Loucy (cell line): ENCODE results near the gene EFEMP1.

Experiments
- H2AFZ ChIP-seq: fragments of 200-600 bp; sonication (generic); 2 replicates; pipeline ENCODE4 v1.6.0; 2016; ENCODE audit warnings: antibody characterized with exemption, mild to moderate bottlenecking, low read length, moderate library complexity
- H3F3A ChIP-seq: fragments of 200-600 bp; 2 replicates; pipeline ENCODE4 v1.6.0; 2016; ENCODE audit warnings: antibody characterized with exemption, low read depth, mild to moderate bottlenecking
- H3K27me3 ChIP-seq: fragments of 200-600 bp; sonication (generic); 2 replicates; pipeline ENCODE4 v1.6.1; 2014; ENCODE audit warnings: low read length, mild to moderate bottlenecking; ENCODE audit not compliant: insufficient read depth, poor library complexity, severe bottlenecking
- H3K36me3 ChIP-seq: fragments of 200-600 bp; sonication (generic); 2 replicates; pipeline ENCODE4 v1.6.1; 2016; ENCODE audit warnings: low read length; ENCODE audit not compliant: insufficient read depth
- H3K4me1 ChIP-seq: fragments of 200-600 bp; sonication (generic); 2 replicates; pipeline ENCODE4 v1.5.1; 2014; ENCODE audit warnings: low read length, mild to moderate bottlenecking; ENCODE audit not compliant: insufficient read depth, poor library complexity, severe bottlenecking
- H3K4me2 ChIP-seq: fragments of 200-600 bp; sonication (generic); 2 replicates; pipeline ENCODE4 v1.6.0; 2014; ENCODE audit warnings: antibody characterized with exemption, low read length, low read depth, mild to moderate bottlenecking; ENCODE audit not compliant: poor library complexity, severe bottlenecking
- H3K4me3 ChIP-seq: fragments of 200-600 bp; sonication (generic); 2 replicates; pipeline ENCODE4 v1.5.1; 2014; ENCODE audit warnings: low read length, mild to moderate bottlenecking, mixed read lengths; ENCODE audit not compliant: poor library complexity, severe bottlenecking
- H3K79me2 ChIP-seq: fragments of 200-600 bp; sonication (generic); 2 replicates; pipeline ENCODE4 v1.6.1; 2014; ENCODE audit warnings: low read length; ENCODE audit not compliant: insufficient read depth
- H3K9ac ChIP-seq: fragments of 200-600 bp; sonication (generic); 2 replicates; pipeline ENCODE4 v1.6.0; 2014; ENCODE audit warnings: mild to moderate bottlenecking, low read depth, low read length, moderate library complexity; ENCODE audit not compliant: poor library complexity, severe bottlenecking
- H3K9me2 ChIP-seq: fragments of 200-600 bp; sonication (generic); replicated peaks from 2 replicates; pipeline ENCODE4 v1.6.1; 2016; ENCODE audit warnings: low read depth, low read length, mixed read lengths
- H3K9me3 ChIP-seq: fragments of 200-600 bp; sonication (generic); 2 replicates; pipeline ENCODE4 v1.6.1; 2014; ENCODE audit warnings: mild to moderate bottlenecking, antibody characterized with exemption, low read length, low read depth; ENCODE audit not compliant: insufficient read depth
- H4K20me1 ChIP-seq: fragments of 200-600 bp; sonication (generic); 2 replicates; pipeline ENCODE4 v1.6.0; 2014; ENCODE audit warnings: antibody characterized with exemption, low read length, mild to moderate bottlenecking; ENCODE audit not compliant: insufficient read depth, poor library complexity, severe bottlenecking
- CTCF ChIP-seq: fragments of 200-600 bp; sonication (generic); conservative IDR thresholded peaks from 2 replicates; pipeline ENCODE4 v1.5.1; 2014; ENCODE audit warnings: mild to moderate bottlenecking, antibody characterized with exemption, low read length
- EZH2phosphoT487 ChIP-seq: fragments of 200-600 bp; IDR thresholded peaks from 2 replicates; pipeline ENCODE4 v1.6.1; 2018; ENCODE audit warnings: antibody characterized with exemption, mild to moderate bottlenecking, moderate library complexity, borderline replicate concordance

EFEMP1 gene

GRCh38 chr2:55874338-55874737 lies 49.2 kb downstream of the EFEMP1 start:
- Histone ChIP-seq H3F3A (no peaks in the 10 kb centered on the region), H3K79me2 (no peaks in the 10 kb centered on the region), H3K4me1 (no peaks in the 10 kb centered on the region), H3K9me2 (no peaks in the 10 kb centered on the region), H2AFZ (no peak overlapping the region), H4K20me1 (no peaks in the 10 kb centered on the region), H3K4me2 (no peak overlapping the region), H3K36me3 (no peaks in the 10 kb centered on the region), H3K9ac (no peak overlapping the region), H3K9me3 (no peaks in the 10 kb centered on the region), H3K4me3 (no peak overlapping the region), H3K27me3 (no peaks in the 10 kb centered on the region)
- no peak for TF ChIP-seq EZH2phosphoT487
- no peak for TF ChIP-seq CTCF

GRCh38 chr2:55871637-55872036 lies 51.9 kb downstream of the EFEMP1 start:
- Histone ChIP-seq H3K9me3 (no peaks in the 10 kb centered on the region), H4K20me1 (no peaks in the 10 kb centered on the region), H3K4me1 (no peaks in the 10 kb centered on the region), H3K27me3 (no peaks in the 10 kb centered on the region), H3K9me2 (no peaks in the 10 kb centered on the region), H2AFZ (peak overlapping the region; percentile 59; the same call in 1 of the 2 replicates), H3K9ac (no peak overlapping the region), H3K36me3 (no peaks in the 10 kb centered on the region), H3K79me2 (no peaks in the 10 kb centered on the region), H3K4me3 (no peak overlapping the region), H3F3A (no peaks in the 10 kb centered on the region), H3K4me2 (no peak overlapping the region)
- TF ChIP-seq CTCF, result no peak
- TF ChIP-seq EZH2phosphoT487, result no peak

GRCh38 chr2:55869637-55870325 lies 53.8 kb downstream of the EFEMP1 start:
- Histone ChIP-seq H3F3A (no peaks in the 10 kb centered on the region), H2AFZ (no peak overlapping the region), H3K36me3 (no peaks in the 10 kb centered on the region)

More at GRCh38 chr2:55869637-55870325, 53.8 kb downstream of the EFEMP1 start:
- TF ChIP-seq EZH2phosphoT487 (no peak), CTCF (no peak)
- H3K4me1 ChIP-seq, result no peaks in the 10 kb centered on the region
- H3K27me3 ChIP-seq, result no peaks in the 10 kb centered on the region
- no peaks in the 10 kb centered on the region for H3K79me2 ChIP-seq
- no peaks in the 10 kb centered on the region for H3K9me3 ChIP-seq
- no peak overlapping the region for H3K9ac ChIP-seq
- H3K9me2 ChIP-seq, result no peaks in the 10 kb centered on the region
- no peak overlapping the region for H3K4me3 ChIP-seq
- H4K20me1 ChIP-seq, result no peaks in the 10 kb centered on the region
- no peak overlapping the region for H3K4me2 ChIP-seq
